DMS53 (cell line): ENCODE data around the gene GALM.
"Not testable (repeated sequence)": the region's sequence is repeated elsewhere in the genome, so short reads cannot be mapped to it uniquely, and the experiment has no call there.

Source experiments
- DNase-seq: peaks from one replicate; lab custom pipeline; 2025; lab: John Stamatoyannopoulos, UW

GALM gene

GRCh38 chr2:38650012-38650411 lies 15.9 kb upstream of the GALM start:
- peak; percentile 4 for DNase-seq

DNA sequence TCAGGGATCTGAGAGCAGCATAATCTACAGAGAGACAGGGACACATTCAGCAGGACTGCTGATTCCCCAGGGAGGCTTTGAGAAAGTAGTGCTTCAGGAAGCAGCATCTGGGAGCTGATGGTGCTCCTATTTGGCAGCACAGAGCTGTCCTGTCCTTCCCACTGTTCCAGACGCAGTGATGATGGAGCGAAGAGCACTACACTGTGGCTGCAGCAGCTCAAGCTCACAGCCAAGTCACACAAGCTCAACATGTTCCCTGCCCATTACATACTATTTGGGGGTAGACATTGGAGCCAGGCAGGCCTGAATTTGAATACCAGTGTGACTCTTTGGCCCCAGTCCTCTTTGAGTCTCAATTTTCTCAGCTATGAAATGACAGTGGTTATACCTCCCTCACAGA lies 15.2 kb upstream of the GALM start:
- DNase-seq: no peak

DNA sequence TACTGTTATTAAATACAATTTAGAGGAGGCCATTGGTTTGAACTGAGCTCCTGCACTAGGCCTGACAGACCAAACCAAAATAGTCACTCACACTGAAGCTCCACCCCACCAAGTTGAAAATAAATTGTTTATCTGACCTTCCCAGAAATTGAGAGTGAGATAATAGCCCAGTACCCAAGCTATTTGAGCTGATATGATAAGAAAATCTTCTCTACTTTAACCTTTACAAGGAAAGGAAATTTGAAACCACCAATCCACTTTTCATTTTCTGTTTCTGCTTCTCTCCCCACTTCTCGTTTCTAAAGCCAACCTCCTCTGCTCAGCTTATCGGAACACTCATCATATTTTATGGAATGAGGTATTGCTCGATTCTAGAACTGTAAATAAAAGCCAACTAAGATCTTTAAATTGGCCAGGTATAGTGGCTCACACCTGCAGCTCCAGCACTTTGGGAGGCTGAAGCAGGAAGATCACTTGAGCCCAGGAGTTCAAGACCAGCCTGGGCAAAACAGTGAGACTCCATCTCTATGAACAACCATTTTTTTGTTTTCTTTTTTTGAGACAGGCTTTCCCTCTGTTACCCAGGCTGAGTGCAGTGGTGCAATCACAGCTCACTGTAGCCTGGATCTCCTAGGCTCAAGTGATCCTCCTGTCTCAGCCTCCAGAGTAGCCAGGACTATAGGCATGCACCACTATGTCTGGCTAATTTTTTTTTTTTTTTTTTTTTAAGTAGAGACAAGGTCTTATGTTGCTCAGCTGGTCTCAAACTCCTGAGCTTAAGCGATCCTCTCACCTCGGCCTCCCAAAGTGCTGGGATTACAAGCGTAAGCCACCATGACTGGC lies 13.3 kb upstream of the GALM start:
- no peak for DNase-seq

DNA sequence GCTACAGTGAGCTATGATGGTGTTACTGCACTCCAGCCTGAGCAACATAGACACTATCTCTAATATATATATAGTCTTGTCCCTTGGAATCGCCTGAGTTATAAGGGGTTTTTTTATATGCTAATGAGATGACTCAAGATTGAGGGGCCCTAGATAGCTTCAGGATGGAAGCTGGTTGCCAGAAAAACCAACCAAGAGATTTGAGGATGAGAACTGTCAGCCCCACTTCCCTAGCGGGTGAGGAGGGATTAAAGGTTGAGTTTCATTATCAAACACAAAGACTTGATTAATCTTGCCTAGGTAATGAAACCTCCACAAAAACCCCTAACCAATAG lies 12.6 kb upstream of the GALM start:
- no peak for DNase-seq

DNA sequence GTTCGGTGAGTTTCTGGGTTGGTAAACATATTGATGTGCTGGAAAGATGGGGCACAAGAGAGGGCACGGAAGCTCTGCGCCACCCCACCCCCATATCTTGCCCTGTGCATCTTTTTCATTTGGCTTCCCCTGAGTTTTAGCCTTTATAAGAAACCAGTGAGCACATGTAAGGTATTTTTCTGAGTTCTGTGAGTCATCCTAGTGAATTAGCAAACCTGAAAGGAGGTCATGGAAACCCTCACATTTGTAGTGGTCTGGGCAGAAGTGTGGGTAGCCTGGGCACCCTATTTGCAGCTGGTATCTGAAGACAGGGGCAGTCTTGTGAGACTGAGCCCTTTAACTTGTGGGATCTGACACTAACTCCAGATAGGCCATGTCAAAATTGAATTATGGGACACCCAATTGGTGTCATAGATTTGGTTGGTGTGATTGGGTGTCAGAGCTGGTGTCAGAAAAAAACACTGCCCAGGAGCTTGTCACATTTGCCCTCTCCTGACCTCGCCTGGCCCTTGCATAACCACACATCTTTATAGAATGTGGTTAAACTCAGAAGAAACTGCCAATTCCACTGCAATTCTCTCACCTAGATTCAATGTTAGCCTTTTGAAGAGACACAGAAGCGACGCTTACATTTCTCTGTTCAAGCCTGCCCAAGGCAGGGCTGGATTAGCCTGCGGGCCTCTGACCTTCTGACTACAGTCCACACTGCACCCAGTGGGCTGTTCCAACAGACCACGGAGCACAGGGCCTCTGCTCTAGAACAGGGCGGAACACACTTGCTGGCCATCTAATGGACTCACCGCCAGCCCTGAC lies 12.0 kb upstream of the GALM start:
- DNase-seq: no peak

DNA sequence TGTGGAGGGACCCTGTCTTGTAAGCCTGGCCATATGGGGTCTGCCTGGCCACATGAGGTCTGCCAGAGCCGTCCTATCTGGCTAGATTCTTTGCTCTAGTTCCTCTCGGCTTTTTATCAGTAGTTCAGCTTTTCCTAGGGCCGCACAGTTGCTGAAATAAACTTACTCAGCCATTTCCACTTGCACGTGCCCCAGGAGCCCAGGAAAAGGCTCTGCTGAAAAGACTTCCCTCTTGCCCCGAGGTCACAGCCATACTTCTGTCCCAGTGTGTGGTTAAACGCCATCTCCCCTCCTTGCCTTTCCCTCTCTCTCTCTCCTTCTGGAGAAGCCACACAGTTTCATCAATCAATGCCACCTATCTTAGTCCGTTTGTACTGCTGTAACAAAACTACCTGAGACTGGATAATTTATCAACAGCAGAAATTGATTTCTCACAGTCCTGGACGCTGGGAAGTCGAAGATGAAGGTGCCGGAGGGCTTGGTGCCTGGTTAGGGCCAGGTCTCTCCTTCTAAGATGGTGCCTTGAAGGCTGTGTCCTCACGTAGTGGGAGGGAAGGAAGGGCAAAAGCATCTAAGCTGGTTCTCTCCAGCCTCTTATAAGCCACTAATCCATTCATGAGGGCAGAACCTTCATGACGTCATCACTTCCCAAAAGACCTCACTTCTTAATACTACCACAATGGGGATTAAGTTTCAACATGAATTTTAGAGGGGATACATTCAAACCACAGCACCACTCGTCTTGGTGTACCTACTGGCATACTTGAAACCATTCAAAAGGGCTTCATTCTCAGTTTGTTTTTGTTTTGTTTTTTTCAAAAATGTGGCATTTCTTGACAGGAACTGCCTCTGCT lies 11.2 kb upstream of the GALM start:
- DNase-seq: no peak

- DNase-seq: no peak
Observed at GRCh38 chr2:38655441-38655840, 10.5 kb upstream of the GALM start.

GRCh38 chr2:38656866-38657480 lies 8.9 kb upstream of the GALM start:
- no peak for DNase-seq

DNA sequence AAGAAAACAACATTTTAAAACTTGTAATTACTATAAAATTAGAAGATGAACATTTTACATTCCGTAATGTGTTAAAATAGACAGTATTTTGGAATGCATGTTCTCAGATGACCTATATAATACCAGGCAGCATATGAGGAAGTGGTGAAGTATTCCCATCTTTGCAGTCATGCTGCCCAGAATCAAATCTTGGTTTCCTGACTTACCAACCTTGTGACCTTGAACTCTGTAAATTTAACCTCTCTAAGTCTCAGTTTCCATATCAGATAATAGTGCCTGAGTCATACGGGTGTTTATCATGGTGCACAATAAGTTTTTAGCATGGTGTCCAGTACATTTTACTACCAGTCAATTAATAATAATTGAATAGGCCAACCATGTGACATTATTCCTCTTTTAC lies 7.3 kb upstream of the GALM start:
- no peak for DNase-seq

DNA sequence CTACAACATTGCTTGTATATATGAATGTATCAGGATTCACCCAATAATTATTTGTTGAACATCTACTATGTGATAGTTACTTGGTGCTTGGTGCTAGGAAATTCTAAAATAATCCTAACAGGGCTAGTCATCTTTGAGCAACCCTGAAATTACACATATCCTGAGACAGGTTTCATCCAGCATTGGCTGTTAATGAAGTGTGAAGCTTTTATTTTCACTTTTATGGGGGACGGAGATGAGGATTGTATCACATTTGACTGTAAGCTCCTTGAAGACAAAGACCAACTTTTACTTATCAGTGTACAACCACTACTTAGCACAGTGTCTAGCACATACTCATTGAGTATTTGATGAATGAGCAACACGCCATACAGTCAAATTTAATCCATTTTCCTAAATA lies 6.8 kb upstream of the GALM start:
- DNase-seq: no peak

- no peak for DNase-seq
Observed at GRCh38 chr2:38660282-38660681, 5.6 kb upstream of the GALM start.

- no peak for DNase-seq
Observed at GRCh38 chr2:38661306-38661705, 4.6 kb upstream of the GALM start.

- DNase-seq: peak; percentile 37
Observed at GRCh38 chr2:38666556-38666910, 619 bp downstream of the GALM start.

DNA sequence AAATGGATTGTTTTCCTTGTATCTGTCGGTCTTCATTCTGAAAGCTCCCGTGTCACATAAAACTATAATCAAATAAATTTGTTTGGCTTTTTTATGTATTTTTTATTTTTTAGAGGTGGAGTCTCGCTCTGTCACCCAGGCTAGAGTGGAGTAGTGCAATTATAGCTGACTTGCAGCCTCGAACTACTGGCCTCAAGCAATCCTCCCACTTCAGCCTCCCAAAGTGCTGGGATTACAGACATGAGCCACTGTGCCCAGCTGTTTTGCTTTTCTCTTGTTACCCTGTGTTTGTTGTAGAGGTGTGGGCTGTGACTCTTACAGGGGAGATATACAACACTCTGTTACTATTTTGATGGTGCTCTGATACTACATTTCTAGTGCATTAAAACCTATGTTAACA lies 2.2 kb downstream of the GALM start:
- DNase-seq: no peak

DNA sequence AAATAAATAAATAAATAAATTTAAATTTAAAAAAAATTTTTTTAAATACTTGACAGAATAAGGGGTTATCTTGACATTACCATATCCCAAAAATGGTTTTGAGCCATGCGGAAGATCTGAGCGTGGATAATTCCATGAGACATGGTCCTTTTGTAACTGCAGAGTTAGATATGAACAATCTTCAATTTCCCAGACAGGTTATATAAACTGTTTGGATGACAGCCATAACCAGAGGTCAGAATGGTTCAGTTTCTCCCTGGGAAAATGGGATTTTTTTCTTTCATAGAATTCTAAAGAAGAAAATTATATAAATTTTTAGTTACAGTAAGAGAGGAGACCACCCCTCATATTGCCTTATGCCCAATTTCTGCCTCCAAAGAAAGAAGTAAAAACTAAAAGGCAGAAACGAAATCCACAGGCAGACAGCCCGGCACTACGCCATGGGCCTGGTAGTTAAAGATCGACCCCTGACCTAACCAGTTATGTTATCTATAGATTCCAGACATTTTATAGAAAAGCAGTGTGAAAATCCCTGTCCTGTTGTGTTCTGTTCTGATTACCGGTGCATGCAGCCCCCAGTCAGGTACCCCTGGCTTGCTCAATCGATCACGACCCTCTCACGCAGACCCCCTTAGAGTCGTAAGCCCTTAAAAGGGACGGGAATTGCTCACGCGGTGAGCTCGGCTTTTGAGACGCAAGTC lies 3.0 kb downstream of the GALM start:
- DNase-seq: no peak

GRCh38 chr2:38671303-38671702 lies 5.4 kb downstream of the GALM start:
- DNase-seq: no peak

DNA sequence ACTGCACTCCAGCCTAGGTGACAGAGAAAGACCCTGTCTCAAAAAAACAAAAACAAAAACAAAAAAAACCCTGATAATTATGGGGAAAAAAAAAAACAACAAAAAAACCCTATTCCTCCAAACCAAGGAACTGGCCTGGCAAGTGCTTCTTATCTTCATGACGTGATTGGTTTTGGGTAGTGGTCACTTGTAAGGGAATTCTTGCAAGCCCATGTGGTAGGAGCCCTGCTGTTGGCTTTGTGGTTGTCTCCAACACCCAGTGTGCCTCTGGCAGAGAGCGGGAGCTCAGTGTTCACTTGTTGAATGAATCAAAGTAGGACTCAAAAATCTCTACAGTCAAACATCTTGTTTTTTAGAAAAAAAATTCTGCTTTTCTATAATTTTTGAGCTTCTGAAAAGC lies 6.0 kb downstream of the GALM start:
- DNase-seq: no peak

DNA sequence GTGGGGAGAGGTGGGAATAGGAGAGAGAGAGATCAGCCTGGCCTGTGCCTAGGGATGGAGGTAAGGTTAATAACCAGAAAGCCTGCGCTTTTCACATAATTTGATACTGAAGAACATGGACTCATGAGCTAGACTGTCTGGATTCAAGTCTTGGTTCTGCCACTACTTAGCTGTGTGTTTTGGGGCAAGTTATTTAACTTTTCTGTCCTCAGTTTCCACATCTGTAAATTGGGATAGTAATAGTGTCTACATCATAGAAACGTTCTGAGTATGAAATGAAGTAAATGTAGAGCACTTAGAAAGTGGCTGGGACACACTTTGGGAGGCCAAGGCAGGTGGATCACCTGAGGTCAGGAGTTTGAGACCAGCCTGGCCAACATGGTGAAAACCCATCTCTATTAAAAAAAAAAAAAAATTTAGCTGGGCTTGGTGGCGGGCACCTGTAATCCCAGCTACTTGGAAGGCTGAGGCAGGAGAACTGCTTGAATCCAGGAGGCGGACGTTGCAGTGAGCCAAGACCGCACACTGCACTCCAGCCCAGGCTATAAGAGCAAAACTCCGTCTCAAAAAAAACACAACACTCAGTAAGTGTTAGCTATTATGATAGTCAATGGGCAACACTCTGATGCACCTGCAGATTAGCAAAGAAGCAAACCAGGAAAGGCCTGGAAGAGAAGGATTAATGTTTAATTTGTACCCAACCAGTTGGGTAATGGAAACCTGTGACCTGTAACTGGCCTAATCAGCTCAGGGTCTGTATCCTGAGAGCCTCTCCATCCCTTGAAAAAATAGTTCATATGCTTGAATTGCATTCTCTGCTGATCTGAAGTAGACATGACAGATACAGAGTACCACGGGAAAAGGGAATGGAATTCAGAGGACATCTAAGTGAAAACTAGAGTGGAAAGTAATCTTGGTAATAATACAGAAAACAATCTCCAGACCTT lies 6.8 kb downstream of the GALM start:
- DNase-seq: no peak

DNA sequence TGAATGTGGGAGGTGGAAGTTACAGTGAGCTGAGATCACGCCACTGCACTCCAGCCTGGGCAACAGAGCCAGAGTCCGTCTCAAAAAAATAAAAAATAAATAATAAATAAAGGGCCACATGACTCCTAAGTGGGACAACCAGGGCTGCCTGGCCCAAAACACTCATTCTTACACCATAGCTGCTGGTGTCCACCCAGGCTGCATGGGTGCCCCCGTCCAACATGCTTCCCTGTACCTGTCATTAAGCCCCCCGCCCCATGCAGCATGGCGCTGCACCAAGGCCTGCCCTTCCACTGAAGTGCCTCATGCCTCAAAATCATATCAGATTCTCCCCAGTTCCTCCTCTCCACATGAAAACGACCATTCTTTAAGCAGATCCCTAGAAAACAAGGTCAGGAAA lies 10.8 kb downstream of the GALM start:
- no peak for DNase-seq

DNA sequence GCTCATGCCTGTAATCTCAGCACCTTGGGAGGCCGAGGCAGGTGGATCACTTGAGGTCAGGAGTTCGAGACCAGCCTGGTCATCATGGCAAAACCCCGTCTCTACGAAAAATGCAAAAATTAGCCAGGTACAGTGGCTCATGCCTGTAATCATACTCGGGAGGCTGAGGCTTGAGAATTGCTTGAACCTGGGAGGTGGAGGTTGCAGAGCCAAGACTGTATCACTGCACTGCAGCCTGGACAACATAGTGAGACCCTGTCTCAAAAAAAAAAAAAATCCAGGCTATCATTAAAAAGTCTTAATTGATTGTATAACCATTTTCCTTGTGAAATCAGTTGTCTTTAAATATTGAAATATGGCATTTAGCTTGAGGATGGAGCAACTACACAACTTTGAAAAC lies 15.0 kb downstream of the GALM start:
- DNase-seq: not testable (repeated sequence)
